Islet precursor cell (in vitro differentiated cells): ENCODE measurements around the gene PRKAG1.

Experiments used
- DNase-seq: peaks from one replicate; pipeline ENCODE4 v3.0.0-alpha.2; 2018

The PRKAG1 gene

DNA sequence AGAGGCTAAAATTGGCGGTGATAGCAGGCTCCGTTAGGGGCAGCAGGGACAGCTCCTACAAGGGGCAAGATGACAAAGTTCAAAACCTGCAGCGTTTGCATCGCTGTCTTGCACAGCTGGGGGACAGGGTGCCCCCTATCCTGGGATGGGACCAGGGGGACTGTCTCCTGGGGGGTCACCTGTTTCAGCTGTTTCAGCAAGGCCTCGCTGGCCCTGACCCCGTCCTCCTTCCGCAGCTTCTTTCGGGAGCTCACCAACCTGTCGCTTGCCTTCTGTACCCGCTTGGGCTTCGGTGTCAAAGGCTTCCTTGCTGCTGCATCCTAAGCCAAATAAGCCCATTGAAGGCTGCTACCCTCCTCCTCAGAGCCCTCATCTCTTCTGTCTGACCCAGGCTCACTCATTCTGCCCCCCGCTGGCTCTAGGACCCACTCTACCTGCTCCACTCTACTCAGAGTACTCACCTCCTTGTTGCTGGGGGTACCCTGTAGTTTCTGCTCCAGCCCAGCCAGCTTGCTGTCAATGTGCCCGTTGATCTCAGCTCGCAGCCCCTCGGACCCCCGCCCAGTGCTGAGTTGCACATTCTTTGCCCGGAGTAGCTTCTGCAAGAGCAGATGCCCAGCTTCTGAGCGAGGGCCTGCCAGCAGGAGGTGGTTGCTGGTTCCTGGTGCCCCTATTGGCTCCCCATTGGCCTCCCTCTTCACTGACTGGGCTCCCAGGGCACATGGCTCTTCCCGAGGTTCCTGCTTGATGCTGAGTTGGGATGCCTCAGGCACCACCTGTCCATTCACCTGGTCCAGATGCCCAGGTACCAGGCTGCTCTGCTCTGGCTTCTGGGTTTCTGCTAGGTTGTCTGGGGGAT, 12.4 kb upstream of the PRKAG1 start:
- peak; percentile 51 for DNase-seq

GRCh38 chr12:49030119-49030518, 11.5 kb upstream of the PRKAG1 start:
- DNase-seq = no peak

DNA sequence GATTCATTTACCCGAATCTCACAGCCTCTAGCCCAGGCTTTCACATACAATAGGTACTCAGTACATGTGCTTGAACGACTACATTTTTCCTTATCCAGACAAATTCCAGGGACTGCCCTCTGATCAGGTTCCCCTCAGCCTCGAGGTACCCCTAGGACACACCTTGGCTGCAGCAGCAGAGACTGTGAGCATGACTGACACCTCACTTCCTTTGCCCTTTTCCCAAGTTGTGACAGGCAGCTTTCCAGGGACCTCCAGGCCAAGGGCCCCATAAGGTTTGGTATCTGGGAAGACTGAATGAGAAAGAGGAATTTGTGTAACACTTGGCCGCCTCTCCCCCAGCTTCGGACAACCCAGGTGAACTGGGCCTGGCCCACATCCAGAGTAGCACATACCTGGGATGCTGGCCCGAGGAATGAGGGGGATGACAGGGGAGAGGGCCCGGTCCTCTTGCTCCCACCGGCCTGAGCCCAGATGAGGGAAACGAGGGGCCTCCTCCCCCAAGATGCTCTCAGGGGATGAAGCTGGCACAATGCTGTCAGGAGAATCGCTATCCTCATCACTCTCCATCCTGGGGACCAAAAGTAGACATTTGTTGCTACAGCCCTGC, 10.2 kb upstream of the PRKAG1 start:
- DNase-seq = peak; percentile 52

GRCh38 chr12:49027846-49028555, 9.4 kb upstream of the PRKAG1 start:
- DNase-seq = peak; percentile 46

DNA sequence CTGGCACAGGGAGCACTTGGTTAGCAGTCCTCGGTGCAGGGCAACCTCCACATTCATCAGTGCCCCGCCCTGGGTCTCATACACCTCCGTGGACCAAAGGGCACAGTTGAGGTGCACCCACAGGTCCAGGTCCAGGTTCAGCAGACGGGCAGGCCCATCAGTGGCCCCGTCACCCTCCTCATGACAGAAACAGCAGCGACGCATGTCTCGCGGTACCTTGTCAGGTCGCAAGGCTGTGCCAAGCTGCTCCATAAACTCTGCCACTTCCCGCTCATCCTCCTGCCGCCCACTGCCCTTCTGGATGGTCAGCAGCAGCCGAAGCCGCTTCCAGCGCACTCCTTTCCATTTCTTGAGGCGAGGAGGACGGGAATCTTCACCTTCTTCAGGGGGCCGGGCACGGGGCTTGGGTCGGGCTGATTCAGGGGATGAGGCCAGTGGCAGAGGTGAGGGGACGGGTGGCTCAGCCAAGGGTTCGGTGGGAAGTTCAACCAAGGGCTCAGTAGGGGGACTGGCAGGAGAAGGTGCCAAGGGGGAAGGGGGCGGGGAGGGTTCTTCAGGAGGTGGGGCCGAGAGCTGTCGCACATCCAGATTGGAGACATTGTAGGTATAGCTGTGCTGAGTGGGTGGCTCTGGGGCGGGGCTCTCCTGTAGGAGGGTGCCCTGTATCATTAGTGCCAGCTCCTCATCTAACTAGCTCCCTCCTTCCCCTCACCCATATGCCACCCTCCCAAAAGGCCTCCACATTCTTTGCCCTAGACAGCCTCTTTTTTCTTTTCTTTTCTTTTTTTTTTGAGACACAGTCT, 8.3 kb upstream of the PRKAG1 start:
- peak; percentile 56 for DNase-seq

GRCh38 chr12:49026101-49026500, 7.5 kb upstream of the PRKAG1 start:
- no peak for DNase-seq

DNA sequence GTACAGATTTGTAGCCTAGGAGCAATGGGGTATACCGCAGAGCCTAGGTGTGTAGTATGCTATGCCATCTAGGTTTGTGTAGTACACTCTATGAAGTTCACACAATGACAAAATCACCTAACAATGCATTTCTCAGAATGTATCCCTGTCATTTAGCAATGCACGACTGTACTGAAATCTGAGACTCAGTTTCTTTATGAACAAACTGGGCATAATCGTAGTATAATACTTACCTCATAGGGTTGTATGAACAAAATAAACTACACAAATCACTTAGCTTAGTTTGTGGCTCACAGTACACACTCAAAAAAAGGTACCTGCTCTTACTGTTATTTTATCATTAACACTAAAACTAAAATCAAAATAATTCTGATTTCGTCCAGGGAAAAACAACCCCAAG, 6.9 kb upstream of the PRKAG1 start:
- DNase-seq = no peak

- no peak for DNase-seq
Observed at GRCh38 chr12:49024543-49024942, 6.0 kb upstream of the PRKAG1 start.

- no peak for DNase-seq
Observed at GRCh38 chr12:49023812-49024211, 5.2 kb upstream of the PRKAG1 start.

- peak; percentile 53 for DNase-seq
Observed at GRCh38 chr12:49022558-49023178, 4.1 kb upstream of the PRKAG1 start.

DNA sequence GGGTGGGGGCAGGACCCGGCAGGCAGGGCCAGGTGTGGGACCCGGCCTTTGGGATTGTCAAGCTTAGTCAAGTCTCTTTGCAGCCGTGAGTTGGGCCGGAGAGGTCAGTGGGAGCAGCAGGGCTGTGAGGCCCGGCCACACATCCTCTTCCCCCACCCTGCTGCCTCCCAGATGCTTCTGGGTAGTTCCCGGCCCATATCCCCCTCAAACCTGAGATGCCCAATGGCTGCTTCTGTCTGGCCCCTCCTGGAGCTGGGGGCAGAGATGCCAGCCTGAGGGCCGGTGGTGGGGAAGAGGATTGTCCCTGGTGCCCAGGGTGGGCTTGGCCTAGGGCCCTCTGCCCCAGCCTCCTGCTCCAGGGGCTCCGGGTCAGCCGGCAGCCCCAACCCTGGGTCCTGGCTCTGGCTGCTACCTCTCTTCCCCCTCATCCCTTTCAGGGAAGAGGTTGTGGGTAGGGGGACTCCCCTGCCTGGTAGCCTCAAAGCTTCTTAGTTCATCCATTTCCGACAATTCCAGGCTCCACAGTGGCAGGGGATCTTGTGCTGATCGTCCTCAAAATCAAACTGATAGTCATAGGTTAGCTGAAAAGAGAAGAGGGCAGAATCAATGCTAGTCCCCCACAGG, 2.8 kb upstream of the PRKAG1 start:
- DNase-seq = peak; percentile 62

DNA sequence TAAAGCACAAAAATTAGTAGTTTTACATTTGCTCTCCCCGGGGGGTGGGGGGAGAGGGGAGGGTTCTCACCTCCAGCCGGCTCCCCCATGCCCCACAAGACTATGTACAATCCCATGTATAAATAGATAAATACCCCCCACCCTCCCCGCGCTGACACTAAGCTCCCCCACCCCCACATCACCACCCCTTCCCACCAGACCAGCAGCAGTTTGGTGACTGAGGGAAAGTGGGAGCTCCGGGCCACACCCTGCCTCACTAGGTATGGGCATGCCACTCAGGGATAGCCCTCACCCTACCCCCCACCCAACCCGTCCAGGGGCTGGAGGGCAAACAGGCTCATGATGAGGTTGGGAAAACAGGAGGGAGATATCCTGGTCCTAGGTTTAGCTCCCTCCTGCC, 1.9 kb upstream of the PRKAG1 start:
- peak; percentile 50 for DNase-seq

GRCh38 chr12:49019443-49020324, 1.1 kb upstream of the PRKAG1 start:
- DNase-seq = peak; percentile 78

- no peak for DNase-seq
Observed at GRCh38 chr12:49019120-49019430, 499 bp upstream of the PRKAG1 start.

DNA sequence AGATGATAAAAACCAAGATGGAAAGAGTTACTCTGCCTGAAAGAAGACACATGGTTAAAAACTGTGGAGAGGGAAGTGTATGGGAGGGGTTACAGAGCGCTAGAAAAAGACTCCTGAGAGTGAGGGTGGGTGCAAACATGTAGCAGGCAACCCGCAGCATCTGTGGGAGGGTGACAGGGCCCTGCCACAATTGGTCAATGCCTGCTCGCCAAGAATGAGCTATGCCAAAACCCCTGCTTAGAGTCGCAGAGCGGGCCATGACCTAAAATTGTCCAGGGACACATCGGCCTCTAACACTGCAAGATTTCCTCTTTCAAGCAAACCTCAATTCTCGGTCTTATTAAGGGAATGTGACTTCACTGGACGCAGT, 700 bp downstream of the PRKAG1 start:
- DNase-seq = no peak

GRCh38 chr12:49015196-49015595, 3.4 kb downstream of the PRKAG1 start:
- DNase-seq = no peak

GRCh38 chr12:49014547-49014946, 4.0 kb downstream of the PRKAG1 start:
- no peak for DNase-seq

DNA sequence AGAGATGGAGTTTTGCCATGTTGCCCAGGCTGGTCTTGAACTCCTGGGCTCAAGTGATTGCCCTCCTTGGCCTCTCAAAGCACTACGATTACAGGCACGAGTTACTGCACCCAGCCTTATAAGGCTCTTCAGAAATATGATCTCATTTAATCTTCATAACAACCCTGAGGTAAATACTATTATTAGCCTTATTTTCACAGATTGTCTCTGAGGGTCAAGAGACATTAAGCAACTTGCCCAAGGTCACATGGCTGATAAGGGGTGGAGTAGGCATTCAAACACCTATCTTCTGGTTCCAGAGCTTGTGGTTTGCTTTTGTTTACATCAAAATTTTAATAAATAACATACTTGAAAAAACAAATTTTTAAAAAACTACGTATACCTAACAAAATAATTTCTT, 5.1 kb downstream of the PRKAG1 start:
- no peak for DNase-seq

- DNase-seq = no peak
Observed at GRCh38 chr12:49012739-49013138, 5.8 kb downstream of the PRKAG1 start.

- DNase-seq = no peak
Observed at GRCh38 chr12:49010092-49010668, 8.4 kb downstream of the PRKAG1 start.

- DNase-seq = no peak
Observed at GRCh38 chr12:49008943-49009342, 9.6 kb downstream of the PRKAG1 start.
